Measurements from ENCODE around the gene ZNF714. TPM values are rescaled to one million over a fixed set of nuclear protein-coding genes. Genes with fewer than 3 reads are reported as not detected.

ZNF714 gene
- total and polyA plus RNA-seq, 10 of the 15 experiments (the other 5 are each of a cell fraction or from before 2014, with no cell fraction given) = 4.9 to 13.2 (median 9.1) TPM

- TF ChIP-seq BCL11A (IDR thresholded peaks at IDR 0.05; ENCODE audit: low read depth, low read length) (no peak), SUPT20H (IDR thresholded peaks at IDR 0.05; ENCODE audit: borderline replicate concordance, control insufficient read depth, low read depth, low read length) (no peak), MXI1 (IDR thresholded peaks at IDR 0.05; ENCODE audit: low read depth, low read length) (peak; percentile 34; the same call in 1 of the 2 replicates), KAT2A (conservative IDR thresholded peaks at IDR 0.05; ENCODE audit: control insufficient read depth, low read depth, low read length) (no peak), PML (IDR thresholded peaks at IDR 0.05; ENCODE audit: low read length) (no peak), YY1 (IDR thresholded peaks at IDR 0.05; ENCODE audit: low read depth, low read length) (peak; percentile 53; the same call in 1 of the 2 replicates), RFX5 (IDR thresholded peaks at IDR 0.05; ENCODE audit: low read depth, low read length) (peak; percentile 75), POLR2AphosphoS5 (IDR thresholded peaks at IDR 0.05; ENCODE audit: low read length) (peak; percentile 84), CHD1 (IDR thresholded peaks at IDR 0.05; ENCODE audit: low read depth, low read length) (no peak), NFYB (IDR thresholded peaks at IDR 0.05; ENCODE audit: insufficient read depth, low read depth, low read length) (peak; percentile 94), MYB (IDR thresholded peaks at IDR 0.05; ENCODE audit: borderline replicate concordance, low read depth, low read length) (no peak), TCF3 (IDR thresholded peaks at IDR 0.05; ENCODE audit: borderline replicate concordance, insufficient read depth, low read depth, low read length) (no peak), NBN (IDR thresholded peaks at IDR 0.05) (no peak), POLR2A (IDR thresholded peaks at IDR 0.05; ENCODE audit: low read depth, low read length) (peak; percentile 88), TAF1 (IDR thresholded peaks at IDR 0.05; ENCODE audit: borderline replicate concordance, low read depth, low read length) (peak; percentile 69; the same call in 1 of the 2 replicates), POU2F2 (IDR thresholded peaks at IDR 0.05; ENCODE audit: borderline replicate concordance, low read depth, low read length) (no peak), FOS (IDR thresholded peaks at IDR 0.05; ENCODE audit: borderline replicate concordance, extremely low read depth, insufficient read length) (peak; percentile 56), IKZF2 (IDR thresholded peaks at IDR 0.05) (no peak), TCF7 (IDR thresholded peaks at IDR 0.05; ENCODE audit: borderline replicate concordance) (no peak), E2F4 (IDR thresholded peaks at IDR 0.05; ENCODE audit: low read depth, low read length) (peak; percentile 67; the same call in 1 of the 2 replicates)
- TF ChIP-seq, protein P1, sequence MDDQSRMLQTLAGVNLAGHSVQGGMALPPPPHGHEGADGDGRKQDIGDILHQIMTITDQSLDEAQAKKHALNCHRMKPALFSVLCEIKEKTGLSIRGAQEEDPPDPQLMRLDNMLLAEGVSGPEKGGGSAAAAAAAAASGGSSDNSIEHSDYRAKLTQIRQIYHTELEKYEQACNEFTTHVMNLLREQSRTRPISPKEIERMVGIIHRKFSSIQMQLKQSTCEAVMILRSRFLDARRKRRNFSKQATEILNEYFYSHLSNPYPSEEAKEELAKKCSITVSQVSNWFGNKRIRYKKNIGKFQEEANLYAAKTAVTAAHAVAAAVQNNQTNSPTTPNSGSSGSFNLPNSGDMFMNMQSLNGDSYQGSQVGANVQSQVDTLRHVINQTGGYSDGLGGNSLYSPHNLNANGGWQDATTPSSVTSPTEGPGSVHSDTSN (IDR thresholded peaks at IDR 0.05; ENCODE audit: insufficient replicate concordance, low read depth, low read length) = peak; percentile 92
- TF ChIP-seq, protein P2, sequence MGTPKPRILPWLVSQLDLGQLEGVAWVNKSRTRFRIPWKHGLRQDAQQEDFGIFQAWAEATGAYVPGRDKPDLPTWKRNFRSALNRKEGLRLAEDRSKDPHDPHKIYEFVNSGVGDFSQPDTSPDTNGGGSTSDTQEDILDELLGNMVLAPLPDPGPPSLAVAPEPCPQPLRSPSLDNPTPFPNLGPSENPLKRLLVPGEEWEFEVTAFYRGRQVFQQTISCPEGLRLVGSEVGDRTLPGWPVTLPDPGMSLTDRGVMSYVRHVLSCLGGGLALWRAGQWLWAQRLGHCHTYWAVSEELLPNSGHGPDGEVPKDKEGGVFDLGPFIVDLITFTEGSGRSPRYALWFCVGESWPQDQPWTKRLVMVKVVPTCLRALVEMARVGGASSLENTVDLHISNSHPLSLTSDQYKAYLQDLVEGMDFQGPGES (IDR thresholded peaks at IDR 0.05) = peak; percentile 65; the same call in 1 of the 2 replicates
- TF ChIP-seq, protein P3, sequence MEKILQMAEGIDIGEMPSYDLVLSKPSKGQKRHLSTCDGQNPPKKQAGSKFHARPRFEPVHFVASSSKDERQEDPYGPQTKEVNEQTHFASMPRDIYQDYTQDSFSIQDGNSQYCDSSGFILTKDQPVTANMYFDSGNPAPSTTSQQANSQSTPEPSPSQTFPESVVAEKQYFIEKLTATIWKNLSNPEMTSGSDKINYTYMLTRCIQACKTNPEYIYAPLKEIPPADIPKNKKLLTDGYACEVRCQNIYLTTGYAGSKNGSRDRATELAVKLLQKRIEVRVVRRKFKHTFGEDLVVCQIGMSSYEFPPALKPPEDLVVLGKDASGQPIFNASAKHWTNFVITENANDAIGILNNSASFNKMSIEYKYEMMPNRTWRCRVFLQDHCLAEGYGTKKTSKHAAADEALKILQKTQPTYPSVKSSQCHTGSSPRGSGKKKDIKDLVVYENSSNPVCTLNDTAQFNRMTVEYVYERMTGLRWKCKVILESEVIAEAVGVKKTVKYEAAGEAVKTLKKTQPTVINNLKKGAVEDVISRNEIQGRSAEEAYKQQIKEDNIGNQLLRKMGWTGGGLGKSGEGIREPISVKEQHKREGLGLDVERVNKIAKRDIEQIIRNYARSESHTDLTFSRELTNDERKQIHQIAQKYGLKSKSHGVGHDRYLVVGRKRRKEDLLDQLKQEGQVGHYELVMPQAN (conservative IDR thresholded peaks at IDR 0.05) = peak; percentile 85
- TF ChIP-seq, protein P4, sequence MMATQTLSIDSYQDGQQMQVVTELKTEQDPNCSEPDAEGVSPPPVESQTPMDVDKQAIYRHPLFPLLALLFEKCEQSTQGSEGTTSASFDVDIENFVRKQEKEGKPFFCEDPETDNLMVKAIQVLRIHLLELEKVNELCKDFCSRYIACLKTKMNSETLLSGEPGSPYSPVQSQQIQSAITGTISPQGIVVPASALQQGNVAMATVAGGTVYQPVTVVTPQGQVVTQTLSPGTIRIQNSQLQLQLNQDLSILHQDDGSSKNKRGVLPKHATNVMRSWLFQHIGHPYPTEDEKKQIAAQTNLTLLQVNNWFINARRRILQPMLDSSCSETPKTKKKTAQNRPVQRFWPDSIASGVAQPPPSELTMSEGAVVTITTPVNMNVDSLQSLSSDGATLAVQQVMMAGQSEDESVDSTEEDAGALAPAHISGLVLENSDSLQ (IDR thresholded peaks at IDR 0.05) = peak; percentile 97
Measured at GRCh38 chr19:21082011-21082975, at the start of gene ZNF714 (continued).
